Psoas muscle (tissue), 8 donors: Measurements from ENCODE around the gene GRM4. TPM values are rescaled to one million over a fixed set of nuclear protein-coding genes. Genes with fewer than 3 reads are reported as not detected.

ENCODE experiments used
- ATAC-seq, 4 donors: fragments of 200-7000 bp; cut with Tn5 transposase; one replicate each; pipeline ENCODE4 v1.9.1; 2020; ENCODE audit warnings: moderate library complexity in 3 of 4, mild to moderate bottlenecking in 2 of 4
- DNase-seq, 2 donors: peaks; one replicate each; pipeline ENCODE4 v3.0.0-alpha.2; 2020
- H3K27ac ChIP-seq: fragments of 200-600 bp; one replicate; pipeline ENCODE4 v1.8.0; 2022
- H3K27me3 ChIP-seq, 3 donors: fragments of 200-600 bp in 1 of 3; one replicate each; pipeline versions ENCODE4 v1.6.1 to v1.8.0; 2013 to 2022; ENCODE audit warnings: low read length in 2 of 3, mild to moderate bottlenecking in 2 of 3, moderate library complexity in 1 of 3; ENCODE audit not compliant: insufficient read depth in 3 of 3
- H3K36me3 ChIP-seq, 2 donors: fragments of 200-600 bp in 1 of 2; one replicate each; pipeline versions ENCODE4 v1.6.1 to v1.8.0; 2013 to 2022; ENCODE audit warnings: low read depth in 1 of 2, mild to moderate bottlenecking in 1 of 2, moderate library complexity in 1 of 2; ENCODE audit not compliant: insufficient read depth in 1 of 2
- H3K4me1 ChIP-seq: fragments of 200-600 bp; one replicate; pipeline ENCODE4 v1.8.0; 2022
- H3K4me3 ChIP-seq: fragments of 200-600 bp; one replicate; pipeline ENCODE4 v1.8.0; 2022; ENCODE audit warnings: mild to moderate bottlenecking
- H3K9me3 ChIP-seq: fragments of 200-600 bp; one replicate; pipeline ENCODE4 v1.8.0; 2022
- CTCF ChIP-seq: fragments of 200-600 bp; IDR thresholded peaks from one replicate; pipeline ENCODE4 v1.8.0; 2022; ENCODE audit warnings: antibody characterized with exemption
- WGBS, 3 donors: extraction: QIAGEN DNeasy Blood & Tissue Kit; methylation state at CpG; one replicate each; pipeline versions ENCODE4 v1.1.6 to v1.1.7; 2013; 5-methylcytosine and 5-hydroxymethylcytosine counted together
- intact Hi-C, 2 donors: fragments of 100-400 bp; cut with DNase I; formaldehyde crosslinking; loops; one replicate each; pipeline versions ENCODE4 v1.11.0 to v1.14.2; 2022
- polyA plus RNA-seq, 3 donors: library from polyadenylated mRNA; stranded (reverse); fragments of 200-250 nt; gene quantifications; one replicate each; pipeline ENCODE4 v1.2.3, GENCODE V29; 2013
- total RNA-seq, 4 donors: library from RNA; stranded (reverse); fragmentation: NEBNext Ultra II Directional in 2 of 4; extraction: Animal tissue kit (Norgen Biotek cat#: 25700) in 2 of 4; gene quantifications; one replicate each; pipeline versions ENCODE4 v1.2.1 to v1.2.4, GENCODE V29; 2021 to 2023
- donor health status: healthy with polysubstance abuse.
- donor health status: DM: no; HTN: no; CAD: no; lungs with moderate emphysema.
- donor health status: Bipolar disorder and iron deficiency.
- donor health status: healthy.
- donor health status: DM: yes; HTN: yes; CAD: no.
- donor health status: DM: no; HTN: no; CAD: no.
- donor health status: DM: no; HTN: no; CAD: no.
- donor health status: DM: yes; HTN: yes; CAD: no.

The GRM4 gene
- total and polyA plus RNA-seq, 7 donors, result 0.07 to 0.39 (median 0.14) TPM; not detected in 4

- intact Hi-C loops, result no loop called here
- TF ChIP-seq CTCF, result no peak
- no peaks in the 10 kb centered on the region for H3K9me3 ChIP-seq
- H3K27me3 ChIP-seq, result peaks cover 0 to 15% (median 3%) of the 10 kb centered on the region in 3 donors
- 53 to 61% (median 54%) methylated on average over 12 to 15 of the region's 15 CpGs for WGBS, 3 donors
- ATAC-seq (no peak), DNase-seq (no peak)
- no peak overlapping the region for H3K4me3 ChIP-seq
- H3K36me3 ChIP-seq, result no peaks in the 10 kb centered on the region
- H3K4me1 ChIP-seq, result no peaks in the 10 kb centered on the region
- no peak overlapping the region for H3K27ac ChIP-seq
These were observed 97.7 kb downstream of the GRM4 start for GRCh38 chr6:34047913-34048867.

DNA sequence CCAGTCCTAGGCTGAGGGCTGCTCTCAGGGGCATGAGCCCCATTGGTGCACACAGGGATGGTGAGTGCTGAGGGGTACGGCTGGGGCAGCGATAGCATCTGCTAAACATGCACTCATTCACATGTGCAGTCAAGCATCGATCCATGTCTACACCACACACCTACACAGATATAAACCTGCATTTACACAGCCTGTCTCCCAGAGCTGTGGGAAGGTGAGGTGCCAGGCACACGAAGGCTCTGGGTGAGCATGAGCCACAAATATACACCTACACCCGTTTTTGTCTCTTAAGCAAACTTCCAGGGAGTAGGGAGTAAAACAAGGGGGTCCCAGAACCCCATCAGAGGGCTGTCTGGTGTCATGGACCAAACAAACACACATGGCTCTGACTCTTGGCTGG is 99.3 kb downstream of the GRM4 start:
- TF ChIP-seq CTCF, result no peak
- ATAC-seq, result no peak
- no peaks in the 10 kb centered on the region for H3K4me1 ChIP-seq

GRCh38 chr6:34045771-34046170 is 100.1 kb downstream of the GRM4 start:
- peaks cover 0 to 9% (median 1%) of the 10 kb centered on the region in 3 donors for H3K27me3 ChIP-seq
- no peaks in the 10 kb centered on the region for H3K4me1 ChIP-seq
- H3K27ac ChIP-seq, result no peak overlapping the region
- ATAC-seq (no peak), DNase-seq (no peak)
- no peak overlapping the region for H3K4me3 ChIP-seq
- H3K36me3 ChIP-seq, result no peaks in the 10 kb centered on the region
- intact Hi-C loops, result no loop called here
- 24 to 32% (median 29%) methylated on average over 8 of the region's 8 CpGs for WGBS, 3 donors
- TF ChIP-seq CTCF, result no peak
- H3K9me3 ChIP-seq, result no peaks in the 10 kb centered on the region

More for the DNA sequence above, 99.3 kb downstream of the GRM4 start:
- no peak overlapping the region for H3K4me3 ChIP-seq
- H3K9me3 ChIP-seq, result no peaks in the 10 kb centered on the region
- H3K36me3 ChIP-seq, result no peaks in the 10 kb centered on the region
- intact Hi-C loops, result no loop called here
- H3K27ac ChIP-seq, result no peak overlapping the region
- 70 to 73% (median 72%) methylated on average over 5 of the region's 5 CpGs for WGBS, 3 donors
- DNase-seq, result no peak
- peaks cover 0 to 9% (median 1%) of the 10 kb centered on the region in 3 donors for H3K27me3 ChIP-seq

- TF ChIP-seq CTCF, result no peak
- Histone ChIP-seq H3K36me3 (no peaks in the 10 kb centered on the region), H3K27me3 (peaks cover 0 to 5% (median 1%) of the 10 kb centered on the region in 3 donors), H3K27ac (no peak overlapping the region), H3K4me3 (no peak overlapping the region), H3K9me3 (no peaks in the 10 kb centered on the region), H3K4me1 (no peaks in the 10 kb centered on the region)
- no peak for DNase-seq
- no peak for ATAC-seq
- intact Hi-C loops, result no loop called here
- 56 to 64% (median 56%) methylated on average over 13 of the region's 13 CpGs for WGBS, 3 donors
These were observed 100.8 kb downstream of the GRM4 start for GRCh38 chr6:34044945-34045595.
